Lower leg skin (tissue), 3 donors: Measurements from ENCODE around the gene LEF1.

Source experiments
- POLR2A ChIP-seq, 2 donors: fragments of 450-650 bp; IDR thresholded peaks; one replicate each; pipeline ENCODE4 v1.6.1; 2016 to 2017; ENCODE audit warnings: antibody characterized with exemption in 2 of 2, mild to moderate bottlenecking in 1 of 2, moderate library complexity in 1 of 2
- TF ChIP-seq, protein P1 (sequence below), 3 donors: fragments of 450-650 bp; IDR thresholded peaks; one replicate each; pipeline ENCODE4 v1.5.1; 2016; ENCODE audit warnings: antibody characterized with exemption in 3 of 3, mild to moderate bottlenecking in 3 of 3, moderate library complexity in 2 of 3

DNA sequence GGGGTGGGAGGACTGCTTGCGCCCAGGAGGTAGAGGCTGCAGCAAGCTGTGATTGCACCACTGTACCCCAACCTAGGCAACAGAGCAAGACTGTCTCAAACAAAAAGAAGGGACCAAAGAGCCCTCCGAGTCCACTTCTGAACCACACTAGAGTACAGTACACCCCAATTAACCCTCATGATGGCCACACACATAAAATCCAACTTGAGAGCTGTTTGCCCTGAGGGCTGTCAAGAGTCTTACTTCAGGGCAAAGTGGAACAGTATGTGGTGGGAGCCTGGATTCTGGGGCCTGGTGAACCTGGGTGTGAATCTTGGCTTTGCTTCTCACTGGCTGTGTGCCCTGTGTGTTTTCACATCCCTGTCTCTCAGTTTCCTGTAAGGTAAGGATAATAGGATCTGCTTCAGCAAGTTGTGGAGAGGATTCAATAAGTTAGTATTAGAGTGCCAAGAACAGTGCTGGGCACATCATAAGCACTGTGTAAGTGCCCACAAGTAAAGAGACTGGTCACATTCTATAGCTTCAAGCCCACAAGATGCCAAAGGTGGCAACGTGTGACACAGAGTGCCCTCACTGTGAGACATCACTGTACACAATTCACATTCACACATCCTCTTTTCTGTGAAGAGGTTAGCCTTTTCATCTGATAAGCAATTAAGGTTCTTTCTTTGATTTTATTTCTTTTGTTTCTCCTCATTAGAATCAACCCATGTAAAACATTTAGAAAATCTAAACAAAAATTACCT, 52.1 kb downstream of the LEF1 start:
- TF ChIP-seq POLR2A (IDR thresholded peaks at IDR 0.05): no peak
- TF ChIP-seq, protein P1, sequence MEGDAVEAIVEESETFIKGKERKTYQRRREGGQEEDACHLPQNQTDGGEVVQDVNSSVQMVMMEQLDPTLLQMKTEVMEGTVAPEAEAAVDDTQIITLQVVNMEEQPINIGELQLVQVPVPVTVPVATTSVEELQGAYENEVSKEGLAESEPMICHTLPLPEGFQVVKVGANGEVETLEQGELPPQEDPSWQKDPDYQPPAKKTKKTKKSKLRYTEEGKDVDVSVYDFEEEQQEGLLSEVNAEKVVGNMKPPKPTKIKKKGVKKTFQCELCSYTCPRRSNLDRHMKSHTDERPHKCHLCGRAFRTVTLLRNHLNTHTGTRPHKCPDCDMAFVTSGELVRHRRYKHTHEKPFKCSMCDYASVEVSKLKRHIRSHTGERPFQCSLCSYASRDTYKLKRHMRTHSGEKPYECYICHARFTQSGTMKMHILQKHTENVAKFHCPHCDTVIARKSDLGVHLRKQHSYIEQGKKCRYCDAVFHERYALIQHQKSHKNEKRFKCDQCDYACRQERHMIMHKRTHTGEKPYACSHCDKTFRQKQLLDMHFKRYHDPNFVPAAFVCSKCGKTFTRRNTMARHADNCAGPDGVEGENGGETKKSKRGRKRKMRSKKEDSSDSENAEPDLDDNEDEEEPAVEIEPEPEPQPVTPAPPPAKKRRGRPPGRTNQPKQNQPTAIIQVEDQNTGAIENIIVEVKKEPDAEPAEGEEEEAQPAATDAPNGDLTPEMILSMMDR (IDR thresholded peaks at IDR 0.05): no peak
